Thyroid gland (tissue), 4 donors: ENCODE results near the gene LRRC8B. TPM values are rescaled to one million over a fixed set of nuclear protein-coding genes. Genes with fewer than 3 reads are reported as not detected.

Experiments
- DNase-seq, 2 donors: peaks; one replicate each; pipeline ENCODE4 v3.0.0-alpha.2; 2019
- H3K27ac ChIP-seq, 3 donors: fragments of 200-600 bp; sonication (generic); 1 replicate in 2 of 3; 2 replicates in 1 of 3; pipeline ENCODE4 v1.5.1; 2016 to 2019; ENCODE audit warnings: mild to moderate bottlenecking in 1 of 3, moderate library complexity in 1 of 3
- H3K27me3 ChIP-seq: fragments of 200-600 bp; sonication (generic); one replicate; pipeline ENCODE4 v1.5.1; 2019
- H3K36me3 ChIP-seq, 2 donors: fragments of 200-600 bp; sonication (generic); one replicate each; pipeline ENCODE4 v1.5.1; 2016 to 2019
- H3K4me1 ChIP-seq, 2 donors: fragments of 200-600 bp; sonication (generic); one replicate each; pipeline ENCODE4 v1.5.1; 2017 to 2019
- H3K4me3 ChIP-seq, 3 donors: fragments of 200-600 bp; sonication (generic); replicated peaks in 1 of 3; 1 replicate in 2 of 3; 2 replicates in 1 of 3; pipeline ENCODE4 v1.5.1; 2016; ENCODE audit warnings: mild to moderate bottlenecking in 1 of 3
- H3K9me3 ChIP-seq: fragments of 200-600 bp; sonication (generic); one replicate; pipeline ENCODE4 v1.5.1; 2017
- POLR2A ChIP-seq, 2 donors: fragments of 450-650 bp; IDR thresholded peaks; one replicate each; pipeline ENCODE4 v1.6.1; 2017; ENCODE audit warnings: antibody characterized with exemption in 2 of 2, mild to moderate bottlenecking in 2 of 2, moderate library complexity in 1 of 2
- WGBS, 2 donors: methylation state at CpG; one replicate each; pipeline ENCODE4 v1.1.5; 2017; 5-methylcytosine and 5-hydroxymethylcytosine counted together
- intact Hi-C: fragments of 100-400 bp; cut with DNase I; formaldehyde crosslinking; loops from one replicate; pipeline ENCODE4 v1.15.1; 2023
- total RNA-seq, 4 donors: library from RNA; depleted of rRNA; stranded (reverse); fragments of >200 nt; gene quantifications; one replicate each; pipeline ENCODE4 v1.2.3, GENCODE V29; 2016
- TF ChIP-seq, protein P1 (sequence below), 6 experiments: fragments of 200-600 bp in 3 of 6; fragments of 450-650 bp in 3 of 6; sonication (generic) in 3 of 6; IDR thresholded peaks; one replicate each; pipeline ENCODE4 v1.5.1; 2016 to 2019; ENCODE audit warnings: antibody characterized with exemption in 6 of 6, mild to moderate bottlenecking in 2 of 6, inconsistent platforms in 1 of 6, moderate library complexity in 1 of 6

LRRC8B gene
- total RNA-seq, 4 donors from 2014 or later: 11.5 to 27.8 (median 24.4) TPM

DNA sequence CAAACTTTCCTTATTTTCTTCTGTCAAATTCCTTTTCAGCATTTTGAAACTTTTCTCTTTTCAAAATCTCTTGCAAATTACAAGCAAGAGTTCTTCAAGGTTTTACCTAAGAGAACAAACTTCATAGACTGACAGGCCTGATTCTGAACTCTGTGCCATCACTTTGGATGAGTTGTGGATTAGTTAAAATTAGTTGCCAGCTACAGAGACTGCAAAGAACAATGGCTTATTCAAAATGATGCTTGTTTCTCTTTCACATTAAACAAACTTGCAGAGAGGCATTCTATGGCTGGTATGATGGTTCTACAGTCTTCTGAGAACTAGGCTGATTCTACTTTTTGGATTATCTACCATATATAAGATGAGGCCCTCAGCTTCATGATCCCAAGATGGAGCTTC is 3.8 kb downstream of the LRRC8B start:
- intact Hi-C loops: no loop called here
- no peaks in the 10 kb centered on the region for H3K36me3 ChIP-seq

DNA sequence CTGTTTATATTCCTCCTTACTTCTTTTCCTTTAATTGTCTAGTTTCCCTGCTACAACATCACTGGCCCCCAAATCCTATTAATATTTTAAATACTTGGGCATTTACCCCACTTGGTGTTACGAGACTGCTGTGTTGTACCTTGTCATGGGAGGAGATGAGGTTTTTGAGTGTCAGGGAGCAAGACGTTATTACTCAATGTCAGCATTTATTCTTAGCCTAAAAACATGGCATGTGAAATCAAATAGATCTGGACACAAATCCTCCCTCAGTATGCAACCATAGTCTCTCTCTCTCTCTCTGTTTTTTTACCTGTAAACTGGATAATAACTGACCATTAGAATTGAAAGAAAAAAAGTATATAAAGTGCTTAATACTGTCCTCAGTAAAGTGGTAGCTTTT is 4.6 kb downstream of the LRRC8B start:
- intact Hi-C loops: no loop called here
- no peak for DNase-seq
- Histone ChIP-seq H3K27ac (no peak overlapping the region), H3K27me3 (no peaks in the 10 kb centered on the region), H3K4me3 (no peak overlapping the region), H3K4me1 (no peaks in the 10 kb centered on the region), H3K36me3 (no peaks in the 10 kb centered on the region), H3K9me3 (no peaks in the 10 kb centered on the region)
- WGBS, 2 donors: 85 to 91% methylated on average over 2 of the region's 2 CpGs
- TF ChIP-seq, protein P1, sequence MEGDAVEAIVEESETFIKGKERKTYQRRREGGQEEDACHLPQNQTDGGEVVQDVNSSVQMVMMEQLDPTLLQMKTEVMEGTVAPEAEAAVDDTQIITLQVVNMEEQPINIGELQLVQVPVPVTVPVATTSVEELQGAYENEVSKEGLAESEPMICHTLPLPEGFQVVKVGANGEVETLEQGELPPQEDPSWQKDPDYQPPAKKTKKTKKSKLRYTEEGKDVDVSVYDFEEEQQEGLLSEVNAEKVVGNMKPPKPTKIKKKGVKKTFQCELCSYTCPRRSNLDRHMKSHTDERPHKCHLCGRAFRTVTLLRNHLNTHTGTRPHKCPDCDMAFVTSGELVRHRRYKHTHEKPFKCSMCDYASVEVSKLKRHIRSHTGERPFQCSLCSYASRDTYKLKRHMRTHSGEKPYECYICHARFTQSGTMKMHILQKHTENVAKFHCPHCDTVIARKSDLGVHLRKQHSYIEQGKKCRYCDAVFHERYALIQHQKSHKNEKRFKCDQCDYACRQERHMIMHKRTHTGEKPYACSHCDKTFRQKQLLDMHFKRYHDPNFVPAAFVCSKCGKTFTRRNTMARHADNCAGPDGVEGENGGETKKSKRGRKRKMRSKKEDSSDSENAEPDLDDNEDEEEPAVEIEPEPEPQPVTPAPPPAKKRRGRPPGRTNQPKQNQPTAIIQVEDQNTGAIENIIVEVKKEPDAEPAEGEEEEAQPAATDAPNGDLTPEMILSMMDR (IDR thresholded peaks at IDR 0.05): no peak
- no peak for TF ChIP-seq POLR2A (IDR thresholded peaks at IDR 0.05)

More for the DNA sequence above, 3.8 kb downstream of the LRRC8B start:
- no peak for DNase-seq
- H3K4me3 ChIP-seq: no peak overlapping the region
- H3K9me3 ChIP-seq: no peaks in the 10 kb centered on the region
- no peak overlapping the region for H3K27ac ChIP-seq
- no peak for TF ChIP-seq POLR2A (IDR thresholded peaks at IDR 0.05)
- TF ChIP-seq, protein P1 (IDR thresholded peaks at IDR 0.05): no peak
- no peaks in the 10 kb centered on the region for H3K27me3 ChIP-seq
- H3K4me1 ChIP-seq: no peaks in the 10 kb centered on the region

DNA sequence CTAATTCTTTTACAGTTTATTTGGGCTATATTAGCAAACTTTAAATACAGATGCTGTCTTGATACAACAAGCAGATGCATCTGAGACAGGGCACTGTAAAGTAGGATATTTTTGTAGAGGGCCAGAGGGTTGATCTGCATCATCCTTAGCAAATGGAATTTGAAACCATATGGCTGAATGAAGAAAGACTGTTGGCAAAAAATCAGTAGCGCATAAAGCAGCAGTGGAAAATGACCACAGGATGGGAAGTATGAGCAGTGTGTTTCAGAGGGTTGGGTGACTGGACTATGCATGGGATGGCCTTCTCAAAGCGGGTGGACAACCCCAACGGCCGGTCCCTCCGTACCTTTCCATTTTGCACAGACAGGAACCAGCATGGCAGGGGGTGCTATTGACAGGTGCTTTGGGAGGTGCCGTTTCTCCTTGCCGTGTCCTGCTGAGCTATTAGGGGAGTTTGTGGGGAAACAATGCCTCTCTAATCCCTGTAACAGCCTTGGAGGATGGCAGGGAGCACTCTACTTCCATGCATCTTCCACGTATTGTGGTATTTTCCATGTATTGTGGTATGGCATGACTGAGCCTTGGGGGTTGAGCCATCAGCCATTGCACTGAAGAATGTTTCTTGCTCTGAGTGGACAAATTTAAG is 5.9 kb downstream of the LRRC8B start:
- no peaks in the 10 kb centered on the region for H3K9me3 ChIP-seq
- no peaks in the 10 kb centered on the region for H3K4me1 ChIP-seq
- intact Hi-C loops: no loop called here
- TF ChIP-seq, protein P1 (IDR thresholded peaks at IDR 0.05): no peak
- TF ChIP-seq POLR2A (IDR thresholded peaks at IDR 0.05): no peak
- no peak for DNase-seq
- H3K4me3 ChIP-seq: no peak overlapping the region
- H3K36me3 ChIP-seq: no peaks in the 10 kb centered on the region
- WGBS, 2 donors: 69 to 88% methylated on average over 8 of the region's 8 CpGs
- no peak overlapping the region for H3K27ac ChIP-seq
- no peaks in the 10 kb centered on the region for H3K27me3 ChIP-seq

DNA sequence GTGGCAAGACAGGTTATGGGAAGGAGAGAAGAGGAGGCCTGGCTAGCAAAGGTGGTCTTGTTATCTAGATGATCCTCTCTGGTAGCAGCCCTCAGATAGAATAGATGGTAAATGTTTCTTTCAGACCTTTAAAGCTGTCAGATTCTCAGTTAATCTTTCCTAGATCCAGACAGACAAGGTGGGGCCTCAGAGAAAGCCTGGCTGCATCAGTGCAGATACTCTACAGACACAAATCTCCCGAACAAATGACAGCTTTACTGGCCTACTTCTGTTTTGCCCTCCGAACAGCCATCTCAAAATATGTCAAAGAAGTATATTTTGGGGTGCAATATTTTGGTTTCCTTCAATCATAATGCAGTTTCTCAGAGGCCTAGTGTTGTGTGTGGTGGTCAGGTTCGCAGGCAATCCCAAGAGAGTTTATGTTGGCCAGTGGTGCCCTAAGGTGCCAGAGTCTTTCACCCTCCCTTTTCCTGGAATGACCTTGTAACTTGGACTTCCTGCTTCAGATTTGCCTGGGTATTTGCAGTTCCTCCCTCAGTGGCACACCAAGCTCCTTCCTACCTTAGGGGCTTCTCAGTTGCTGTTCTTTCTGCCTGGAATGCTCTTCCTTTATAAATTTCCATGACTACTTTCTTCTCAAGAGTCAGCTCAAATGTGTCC is 7.0 kb downstream of the LRRC8B start:
- Histone ChIP-seq H3K4me3 (no peak overlapping the region), H3K27ac (no peak overlapping the region), H3K9me3 (no peaks in the 10 kb centered on the region), H3K27me3 (no peaks in the 10 kb centered on the region), H3K4me1 (no peaks in the 10 kb centered on the region), H3K36me3 (no peaks in the 10 kb centered on the region)
- 94 to 97% methylated on average over 3 of the region's 3 CpGs for WGBS, 2 donors
- intact Hi-C loops: no loop called here
- TF ChIP-seq POLR2A (IDR thresholded peaks at IDR 0.05): no peak
- TF ChIP-seq, protein P1 (IDR thresholded peaks at IDR 0.05): no peak
- no peak for DNase-seq

DNA sequence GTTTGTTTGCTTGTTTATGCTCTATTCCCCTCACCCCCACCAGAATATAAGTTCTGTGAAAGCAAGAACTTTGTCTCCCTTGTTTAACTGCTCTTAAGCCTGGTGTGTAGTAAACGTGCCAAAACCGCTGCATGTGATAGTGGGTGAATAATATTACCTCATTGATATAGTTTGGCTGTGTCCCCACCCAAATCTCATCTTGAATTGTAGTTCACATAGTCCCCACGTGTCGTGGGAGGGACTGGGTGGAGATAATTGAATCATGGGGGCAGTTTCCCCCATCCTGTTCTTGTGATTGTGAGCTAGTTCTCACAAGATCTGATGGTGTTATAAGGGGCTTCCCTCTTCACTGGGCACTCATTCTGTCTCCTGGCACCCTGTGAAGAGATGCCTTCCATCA is 7.6 kb downstream of the LRRC8B start:
- no peaks in the 10 kb centered on the region for H3K27me3 ChIP-seq
- H3K9me3 ChIP-seq: no peaks in the 10 kb centered on the region
- no peak overlapping the region for H3K4me3 ChIP-seq
- H3K27ac ChIP-seq: no peak overlapping the region
- no peak for TF ChIP-seq POLR2A (IDR thresholded peaks at IDR 0.05)
- TF ChIP-seq, protein P1 (IDR thresholded peaks at IDR 0.05): no peak
- H3K36me3 ChIP-seq: no peaks in the 10 kb centered on the region
- H3K4me1 ChIP-seq: no peaks in the 10 kb centered on the region
- DNase-seq: no peak
- intact Hi-C loops: no loop called here
- 93 to 98% methylated on average over 4 of the region's 4 CpGs for WGBS, 2 donors
